Measurements from ENCODE around the gene PLXNA3.
A peak's percentile ranks its signal among the peaks of the same experiment; 100 is the strongest.

Gene PLXNA3

DNA sequence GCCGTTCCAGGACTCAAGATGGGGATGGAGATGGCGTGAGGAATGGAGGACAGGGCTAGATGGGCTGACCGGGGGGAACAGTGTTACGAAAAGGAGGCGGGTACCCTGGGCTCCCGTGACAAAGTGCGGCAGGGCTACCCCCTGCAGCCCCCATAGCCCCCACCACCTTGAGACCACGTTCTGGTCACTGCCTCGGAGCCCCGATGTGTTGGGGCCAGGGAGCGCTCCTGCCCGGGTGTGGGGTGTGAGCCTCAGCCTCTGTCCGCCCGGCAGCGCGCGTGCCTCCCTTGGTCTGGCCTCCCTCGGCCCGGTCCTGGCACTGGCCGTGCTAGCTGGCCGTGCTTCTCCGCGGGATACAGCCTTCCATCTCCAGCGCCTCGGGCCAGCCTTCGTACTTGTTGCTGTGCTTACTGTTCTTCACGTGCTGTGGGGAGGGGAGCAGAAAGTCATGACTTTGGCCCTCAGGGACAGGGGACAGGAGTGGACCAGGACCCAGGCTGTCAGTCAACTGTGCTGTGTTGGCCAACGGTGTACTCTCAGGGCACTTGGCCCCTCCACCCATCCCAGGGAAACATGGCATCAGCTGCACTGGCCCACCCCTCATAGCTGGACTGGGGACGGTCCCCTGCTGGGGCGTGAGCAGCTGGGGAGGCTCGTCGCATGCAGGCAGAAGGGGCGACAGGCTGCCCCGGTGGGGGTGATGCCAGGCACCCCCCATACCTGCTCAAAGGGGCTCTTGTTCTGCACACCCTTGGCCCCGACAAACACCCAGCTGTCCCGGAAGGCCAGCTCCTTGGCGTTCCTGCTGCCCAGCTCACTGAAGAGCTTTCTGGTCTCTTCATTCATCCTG, 48.6 kb downstream of the PLXNA3 start:
- no peak for DNase-seq

DNA sequence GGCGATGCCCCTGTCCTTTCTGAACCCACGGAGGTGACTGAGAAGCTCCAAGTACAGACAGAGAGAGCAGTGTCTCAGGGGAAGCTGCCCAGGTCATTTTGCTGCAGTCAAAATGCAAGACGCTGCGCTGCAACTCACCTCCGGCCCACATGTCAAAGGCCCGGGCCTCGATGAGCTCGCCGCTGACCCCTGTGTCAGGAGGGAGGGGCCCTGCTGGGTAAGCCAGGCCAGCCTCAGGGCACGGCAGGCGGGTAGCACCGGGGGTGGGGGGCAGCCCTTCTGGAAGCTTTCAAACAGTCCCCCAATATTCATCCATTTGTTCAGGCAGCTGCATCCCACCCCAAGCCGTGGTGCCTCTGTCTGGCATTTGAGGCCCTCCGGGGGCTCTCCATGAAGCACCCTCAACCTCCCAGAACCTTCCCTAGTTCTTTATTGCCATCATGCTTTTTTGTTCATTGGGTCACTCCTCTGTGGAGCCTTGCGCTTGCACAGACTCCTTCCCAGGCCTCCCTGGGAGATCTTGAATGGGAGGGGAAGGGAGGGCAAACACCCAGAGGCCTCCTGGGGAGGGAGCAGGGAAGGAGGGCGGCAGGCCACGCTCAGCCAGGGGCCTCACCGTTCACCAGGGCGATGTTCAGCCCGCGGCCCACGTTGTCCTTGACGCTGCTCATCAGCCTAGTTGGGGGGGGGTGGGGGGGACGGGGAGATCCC, 49.7 kb downstream of the PLXNA3 start:
- DNase-seq: no peak

DNA sequence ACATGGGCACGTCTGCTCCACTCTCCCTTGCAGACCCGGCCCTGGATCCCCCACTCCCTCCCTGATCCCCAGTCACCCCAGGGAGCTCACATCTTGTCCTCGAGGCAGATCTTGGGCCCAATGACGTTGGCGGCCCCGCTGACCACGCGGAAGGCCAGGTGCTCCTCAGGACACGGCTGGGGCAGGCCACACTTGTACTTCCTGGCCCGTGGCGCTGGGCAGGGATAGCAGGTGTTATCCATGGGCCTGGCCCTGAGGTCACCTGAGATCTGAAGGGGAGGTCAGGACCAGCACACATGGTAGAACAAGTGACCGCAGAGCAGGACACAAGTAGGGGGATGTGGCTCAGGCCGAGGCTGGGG, 50.3 kb downstream of the PLXNA3 start:
- no peak for DNase-seq

DNA sequence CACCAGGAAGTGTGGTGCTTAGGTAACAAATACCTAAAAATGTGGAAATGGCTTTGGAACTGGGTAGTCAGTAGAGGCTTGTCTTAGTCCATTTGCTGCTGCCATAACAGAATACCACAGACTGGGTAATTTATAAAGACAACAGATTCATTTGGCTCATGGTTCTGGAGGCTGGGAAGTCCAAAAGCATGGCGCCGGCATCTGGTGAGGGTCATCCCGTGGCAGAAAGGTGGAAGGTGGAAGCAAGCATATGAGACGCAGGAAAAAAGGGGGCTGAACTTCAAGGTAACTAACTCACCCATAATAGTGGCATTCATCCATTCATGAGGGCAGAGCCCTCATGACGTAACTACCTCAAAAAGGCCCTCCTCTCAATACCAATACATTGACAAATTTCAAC, 51.4 kb downstream of the PLXNA3 start:
- no peak for DNase-seq

DNA sequence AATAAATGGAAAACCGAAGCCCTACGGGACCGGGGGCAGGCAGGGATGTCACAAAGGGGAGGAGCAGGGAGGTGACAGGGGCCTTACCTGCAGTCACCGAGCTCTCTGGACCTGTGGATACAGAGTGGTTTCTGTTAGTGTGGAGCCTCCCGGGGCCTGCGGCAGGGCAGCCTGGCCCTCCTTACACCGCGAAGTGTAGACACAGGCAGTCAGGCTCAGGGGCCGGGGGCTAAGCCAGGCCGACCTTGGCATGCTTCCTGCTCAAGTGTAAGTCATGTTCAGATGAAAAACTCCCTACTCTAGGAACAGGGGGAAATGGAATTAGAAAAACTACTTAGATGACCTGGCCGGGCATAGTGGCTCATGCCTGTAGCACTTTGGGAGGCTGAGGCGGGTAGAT, 53.7 kb downstream of the PLXNA3 start:
- no peak for DNase-seq

DNA sequence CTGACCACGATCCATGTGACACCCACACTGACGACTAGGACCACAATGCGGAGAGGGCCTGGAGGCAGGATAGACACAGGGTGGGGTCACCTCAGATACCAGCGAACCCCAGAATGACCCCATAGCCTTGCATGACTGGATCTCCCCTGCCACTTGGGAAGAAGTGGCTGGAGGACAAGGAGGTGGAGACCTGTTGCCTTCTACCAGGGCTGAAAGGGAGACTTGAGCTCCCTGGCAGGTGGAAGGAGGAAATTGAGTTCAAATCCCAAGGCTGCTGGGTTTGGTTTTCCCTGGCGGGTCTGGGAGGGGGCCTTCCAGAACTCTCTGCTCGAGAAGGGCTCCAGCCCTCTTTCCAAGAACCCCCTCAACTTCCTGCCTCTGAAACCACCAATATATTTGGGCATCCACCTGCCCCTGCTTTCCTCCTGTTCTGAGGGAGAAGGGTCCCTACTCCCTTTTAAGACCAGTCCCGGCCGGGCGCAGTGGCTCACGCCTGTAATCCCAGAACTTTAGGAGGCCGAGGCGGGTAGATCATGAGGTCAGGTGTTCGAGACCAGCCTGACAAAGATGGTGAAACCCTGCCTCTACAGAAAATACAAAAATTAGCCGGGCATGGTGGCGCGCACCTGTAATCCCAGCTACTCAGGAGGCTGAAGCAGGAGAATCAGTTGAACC, 54.9 kb downstream of the PLXNA3 start:
- DNase-seq: no peak

DNA sequence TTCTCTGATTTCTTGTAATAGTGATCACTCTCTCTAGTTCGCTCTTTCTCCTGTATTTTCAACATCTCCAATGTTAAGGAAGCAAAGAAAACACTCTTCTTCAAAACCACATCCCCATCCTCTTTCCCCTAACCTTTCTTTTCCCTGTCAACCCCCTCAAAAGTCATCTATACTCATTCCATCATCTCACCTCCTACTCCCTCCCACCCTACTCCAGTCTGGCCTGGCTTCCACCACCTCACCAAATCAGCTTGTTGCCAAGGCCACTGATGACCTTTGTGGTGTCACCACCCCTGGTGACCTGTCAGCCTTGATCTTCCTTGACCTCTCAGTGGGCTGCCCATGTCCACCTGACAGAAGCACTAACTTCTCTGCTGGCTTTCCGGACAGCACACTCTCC, 55.6 kb downstream of the PLXNA3 start:
- no peak for DNase-seq

DNA sequence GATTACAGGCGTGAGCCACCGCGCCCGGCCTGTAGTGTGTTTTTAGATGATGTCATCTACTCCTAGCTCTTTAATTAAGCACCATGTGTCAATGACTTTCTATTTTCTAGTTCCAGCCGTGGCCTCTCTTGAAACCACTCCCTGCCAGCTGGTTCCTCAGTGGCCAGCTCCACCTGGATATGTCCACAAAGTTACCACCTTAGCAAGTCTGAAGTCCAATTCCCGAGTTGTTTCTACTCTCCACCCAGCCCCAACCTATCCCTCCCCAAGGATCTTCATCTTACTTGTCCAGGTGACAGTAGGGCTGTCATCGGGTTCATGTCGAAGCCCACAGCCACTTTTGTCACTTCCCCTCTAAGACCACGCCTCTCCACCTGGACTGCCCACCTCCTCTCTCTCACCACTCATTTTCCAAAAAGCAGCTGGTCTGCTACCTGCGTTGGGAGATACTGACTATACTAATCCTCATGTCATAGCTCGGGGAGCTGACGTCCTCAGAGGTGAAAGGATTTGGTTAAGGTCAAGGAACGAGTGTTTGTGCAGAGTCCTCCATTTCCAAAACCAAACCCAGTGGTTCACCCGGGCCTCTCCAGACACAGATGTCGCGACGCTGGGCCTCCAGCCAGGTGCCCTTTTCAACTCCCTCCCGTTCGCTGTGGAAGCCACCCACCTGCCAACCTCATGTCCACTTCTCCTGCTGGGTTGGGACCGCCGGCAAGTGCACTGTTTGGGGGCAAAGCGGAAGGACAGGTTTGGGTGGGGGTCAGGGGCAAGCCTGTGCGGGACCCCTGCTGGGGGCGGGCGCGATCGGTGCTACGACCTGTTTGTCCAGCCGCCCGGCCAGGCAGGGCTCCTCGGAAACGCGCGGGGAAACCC, 57.2 kb downstream of the PLXNA3 start:
- no peak for DNase-seq

DNA sequence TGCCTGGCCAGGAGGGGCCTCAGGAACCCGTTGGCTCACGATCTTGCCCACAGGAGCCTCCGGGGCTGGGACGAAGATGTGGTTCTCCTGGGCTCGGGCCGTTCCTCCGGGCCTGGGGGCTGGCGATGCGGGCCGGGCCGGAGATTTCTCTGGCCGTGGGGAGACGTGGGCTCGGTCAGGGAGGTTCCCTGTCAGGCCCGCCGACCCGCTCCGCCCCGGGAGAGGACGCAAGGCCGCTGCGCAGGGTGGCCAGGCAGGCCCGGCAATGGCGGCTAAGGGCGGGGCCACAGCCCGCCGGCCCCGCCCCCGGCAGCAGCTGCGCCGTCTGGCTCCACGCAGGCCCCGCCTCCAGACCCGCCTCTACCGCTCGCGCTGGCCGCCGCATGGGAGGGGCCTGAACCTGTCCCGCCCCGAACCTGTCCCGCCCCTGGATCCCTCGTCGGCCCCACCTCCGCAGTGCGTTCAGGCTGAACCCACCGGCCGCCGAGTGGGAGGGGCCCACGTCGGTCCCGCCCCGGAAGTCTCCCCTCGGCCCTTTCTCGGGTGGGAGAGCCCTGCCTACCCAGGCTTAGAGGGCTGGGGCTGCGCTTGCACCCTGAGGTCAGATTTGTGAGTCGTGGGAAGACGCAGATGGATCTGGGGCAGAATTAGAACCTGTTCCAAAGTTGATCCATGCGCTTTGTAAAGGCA, 58.0 kb downstream of the PLXNA3 start, which contains the start of gene FAM3A:
Gene FAM3A (minus strand): TSS at position 267 of the 690 bp plus-strand sequence. CDS start 460 bp downstream, outside the sequence.
- peak; percentile 86 for DNase-seq

DNA sequence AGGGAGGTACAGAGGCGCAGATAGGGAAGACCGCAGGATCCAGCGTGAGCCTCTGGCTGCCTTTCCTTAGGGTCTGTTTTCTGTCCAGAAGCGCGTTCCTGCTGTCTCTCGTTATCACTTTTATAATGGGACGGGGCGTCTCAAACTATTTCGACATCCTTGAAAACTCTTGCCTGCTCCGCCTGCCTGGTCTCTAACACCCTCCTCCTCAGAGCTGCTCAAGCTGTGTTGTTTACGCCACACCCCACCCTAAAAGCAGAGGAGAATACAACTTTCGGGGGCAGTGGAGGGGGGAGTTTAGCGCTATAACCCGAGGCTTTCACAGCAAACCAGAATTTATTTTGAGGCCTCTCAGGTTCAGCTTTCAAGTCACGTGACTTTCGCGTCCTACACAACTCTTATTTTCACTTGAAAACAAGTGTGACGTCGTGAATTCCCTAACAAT, 58.6 kb downstream of the PLXNA3 start:
- no peak for DNase-seq

DNA sequence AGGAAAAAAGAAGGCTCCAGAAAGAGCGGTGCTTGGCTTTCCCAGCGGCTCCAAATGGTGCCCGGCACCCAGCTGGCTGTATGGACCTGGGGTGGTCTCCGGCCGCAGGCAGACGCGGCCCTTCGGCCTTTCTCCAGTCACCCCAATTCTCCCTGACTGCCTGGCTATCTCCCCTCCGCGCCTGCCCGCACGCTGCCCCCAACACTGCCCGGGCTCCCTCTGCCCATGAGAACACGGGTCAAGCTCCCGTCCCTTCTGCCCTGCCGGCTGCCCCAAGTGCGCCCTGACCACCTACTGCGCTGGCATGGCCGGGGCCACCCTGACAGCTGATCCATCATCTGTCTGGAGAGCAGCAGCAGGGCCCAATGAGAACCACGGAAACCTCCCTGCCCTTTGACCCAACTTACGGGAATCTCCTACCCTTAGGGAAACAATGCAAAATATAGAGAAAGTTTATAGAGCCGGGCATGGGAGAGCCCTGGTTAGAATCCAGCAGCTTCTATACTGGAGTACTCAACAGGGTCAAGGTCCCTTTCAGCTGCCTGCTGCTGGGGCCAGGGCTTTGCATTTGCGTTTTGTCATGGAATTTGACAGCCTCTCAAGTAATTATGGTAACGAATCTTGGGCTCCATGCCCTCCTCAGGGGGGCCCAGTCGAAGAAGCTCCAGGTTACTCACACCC, 59.2 kb downstream of the PLXNA3 start:
- no peak for DNase-seq

DNA sequence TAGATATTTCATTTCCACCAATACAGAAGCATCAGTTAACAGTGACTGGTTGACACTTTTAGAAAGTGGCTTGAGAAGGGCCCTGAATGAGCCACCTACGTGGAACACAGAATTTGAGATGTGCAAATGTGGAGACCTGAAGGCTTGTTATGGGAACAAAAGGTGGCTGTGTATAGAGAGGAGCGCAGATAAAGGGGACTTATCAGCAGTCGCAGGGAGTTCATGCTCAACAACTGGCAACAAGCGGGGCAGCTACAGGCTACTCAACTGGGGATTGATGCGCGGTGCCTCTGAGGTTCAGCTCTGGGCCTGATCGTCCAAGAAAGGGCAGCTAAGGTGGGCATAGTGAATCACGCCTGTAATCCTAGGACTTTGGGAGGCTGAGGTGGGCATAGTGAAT, 61.3 kb downstream of the PLXNA3 start:
- DNase-seq: no peak

DNA sequence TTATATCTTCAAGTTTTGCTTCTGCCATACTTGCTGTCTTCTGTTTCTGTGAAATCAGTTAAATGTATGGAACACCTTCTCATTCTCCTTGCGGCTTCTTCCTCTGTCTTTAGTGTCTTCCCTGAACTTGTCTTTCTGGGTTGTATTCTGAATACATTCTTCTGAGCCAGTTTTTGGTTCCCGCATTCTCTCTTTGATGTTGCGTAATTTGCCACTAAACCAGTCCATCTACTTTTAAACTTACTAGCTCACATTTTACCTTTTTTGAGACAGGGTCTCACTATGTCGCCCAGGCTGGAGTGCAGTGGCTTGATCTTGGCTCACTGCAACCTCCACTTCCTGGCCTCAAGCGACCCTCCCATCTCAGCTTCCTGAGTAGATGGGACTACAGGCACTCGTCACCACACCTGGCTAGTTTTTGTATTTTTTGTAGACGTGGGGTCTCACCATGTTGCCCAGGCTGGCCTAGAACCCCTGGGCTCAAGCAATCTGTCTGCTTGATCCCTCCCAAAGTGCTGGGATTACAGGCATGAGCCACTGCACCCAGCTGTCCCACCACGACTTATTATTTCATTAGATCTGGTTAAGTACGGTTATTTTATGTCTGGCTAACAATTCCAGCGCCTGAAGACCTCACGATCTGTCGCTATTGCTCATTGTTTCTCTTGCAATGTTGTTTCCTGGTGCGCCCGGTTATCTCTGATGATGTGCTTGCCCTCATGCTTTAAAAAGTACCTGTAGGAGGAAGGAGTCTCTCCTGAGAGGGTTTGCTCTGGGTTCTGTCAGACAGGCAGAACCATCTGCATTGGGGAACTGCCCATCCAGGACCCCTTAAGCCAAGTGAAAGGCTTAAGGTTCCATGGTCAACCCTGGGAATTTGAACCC, 67.8 kb downstream of the PLXNA3 start:
- DNase-seq: no peak

DNA sequence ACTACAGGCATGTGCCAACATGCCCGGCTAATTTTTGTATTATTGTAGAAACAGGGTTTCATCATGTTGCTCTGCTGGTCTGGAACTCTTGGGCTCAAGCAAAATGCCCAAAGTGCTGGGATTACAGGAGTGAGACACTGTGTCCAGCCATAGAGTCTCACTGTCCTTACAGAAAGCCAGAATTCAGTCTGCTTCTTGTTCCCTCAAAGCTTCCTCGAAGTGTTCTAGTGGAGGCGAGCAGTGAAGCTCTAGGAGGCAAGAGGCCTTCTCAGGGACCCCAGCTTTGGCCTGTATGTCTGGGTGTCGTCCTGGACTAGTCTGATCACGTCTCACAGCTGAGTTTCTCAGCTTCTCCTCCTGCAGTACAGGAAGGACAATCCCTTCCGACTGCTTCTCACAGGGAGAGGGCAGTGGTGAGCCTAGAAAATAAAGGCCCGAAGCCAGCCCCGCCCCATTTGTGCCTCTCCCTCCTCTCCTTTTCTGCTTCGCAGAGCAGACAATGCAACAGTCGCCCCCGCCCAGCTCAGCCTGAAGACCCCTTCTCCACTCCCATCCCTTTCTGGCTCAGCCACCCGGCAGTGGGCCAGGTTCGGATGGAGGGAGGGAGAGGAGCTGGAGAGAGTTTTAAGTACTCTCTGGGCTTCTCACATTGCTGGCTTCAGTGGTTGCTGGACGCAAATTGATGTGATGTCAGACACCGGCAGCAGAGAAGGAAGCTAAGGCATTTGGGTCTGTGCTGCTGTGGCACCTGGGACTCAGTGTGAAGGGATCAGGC, 69.0 kb downstream of the PLXNA3 start:
- peak; percentile 72 for DNase-seq
